Measurements from ENCODE around the gene SS18L1. TPM values are rescaled to one million over a fixed set of nuclear protein-coding genes. Genes with fewer than 3 reads are reported as not detected.

SS18L1 gene
- total and polyA plus RNA-seq, 12 donors: 9.0 to 45.7 (median 14.4) TPM

- H3K36me3 ChIP-seq (replicated peaks in 1 of 2): peaks cover 0 to 85% of the 10 kb centered on the region in 2 donors
- no peaks in the 10 kb centered on the region for H3K9me3 ChIP-seq (replicated peaks in 1 of 3)
- H3K27ac ChIP-seq: peak overlapping the region in 3 of 5 donors; percentile 35 to 89 (median 66)
- no peaks in the 10 kb centered on the region for H3K27me3 ChIP-seq
- intact Hi-C loops (cut with DNase I): loop anchor here (5.0 kb wide), 1 partner anchor 124 kb away; no protein-coding TSS in a partner anchor
- peaks cover 23 to 52% of the 10 kb centered on the region in 2 donors for H3K4me1 ChIP-seq (replicated peaks in 1 of 2)
- 32 to 40% (median 35%) methylated on average over 8 of the region's 8 CpGs for WGBS, 4 donors
- TF ChIP-seq POLR2A (IDR thresholded peaks at IDR 0.05) (no peak), CTCF (IDR thresholded peaks at IDR 0.05) (peak; percentile 40 to 76 (median 70))
- peak; percentile 52 to 87 (median 76) for DNase-seq
- H3K4me3 ChIP-seq: no peak overlapping the region
Measured at GRCh38 chr20:62136283-62137091, 7.1 kb upstream of the SS18L1 start.

- no peaks in the 10 kb centered on the region for H3K27me3 ChIP-seq
- peaks cover 28 to 57% of the 10 kb centered on the region in 2 donors for H3K4me1 ChIP-seq (replicated peaks in 1 of 2)
- peak overlapping the region in 1 of 5 donors; percentile 46 for H3K27ac ChIP-seq
- 70 to 82% (median 79%) methylated on average over 6 of the region's 6 CpGs for WGBS, 4 donors
- TF ChIP-seq POLR2A (IDR thresholded peaks at IDR 0.05) (no peak), CTCF (IDR thresholded peaks at IDR 0.05) (no peak)
- H3K4me3 ChIP-seq: no peak overlapping the region
- H3K9me3 ChIP-seq (replicated peaks in 1 of 3): no peaks in the 10 kb centered on the region
- H3K36me3 ChIP-seq (replicated peaks in 1 of 2): peaks cover 0 to 80% of the 10 kb centered on the region in 2 donors
- DNase-seq: no peak
- intact Hi-C loops (cut with DNase I): loop anchor here (5.0 kb wide), 1 partner anchor 125 kb away; no protein-coding TSS in a partner anchor
Measured at GRCh38 chr20:62137092-62137384, 6.5 kb upstream of the SS18L1 start.

GRCh38 chr20:62137478-62138203 is 5.9 kb upstream of the SS18L1 start:
- no peaks in the 10 kb centered on the region for H3K9me3 ChIP-seq (replicated peaks in 1 of 3)
- 71 to 83% (median 80%) methylated on average over 8 of the region's 8 CpGs for WGBS, 4 donors
- intact Hi-C loops (cut with DNase I): loop anchor here (5.0 kb wide), 1 partner anchor 125 kb away; no protein-coding TSS in a partner anchor
- peaks cover 29 to 60% of the 10 kb centered on the region in 2 donors for H3K4me1 ChIP-seq (replicated peaks in 1 of 2)
- no peak overlapping the region for H3K4me3 ChIP-seq
- no peak for TF ChIP-seq CTCF (IDR thresholded peaks at IDR 0.05)
- peaks cover 0 to 74% of the 10 kb centered on the region in 2 donors for H3K36me3 ChIP-seq (replicated peaks in 1 of 2)
- DNase-seq: no peak
- no peaks in the 10 kb centered on the region for H3K27me3 ChIP-seq
- H3K27ac ChIP-seq: peak overlapping the region in 2 of 5 donors; percentile 11 to 51

GRCh38 chr20:62138204-62138543 is 5.4 kb upstream of the SS18L1 start:
- DNase-seq: no peak
- 69 to 81% (median 76%) methylated on average over 11 of the region's 11 CpGs for WGBS, 4 donors
- H3K4me1 ChIP-seq (replicated peaks in 1 of 2): peaks cover 29 to 55% of the 10 kb centered on the region in 2 donors
- H3K9me3 ChIP-seq (replicated peaks in 1 of 3): no peaks in the 10 kb centered on the region
- peaks cover 0 to 68% of the 10 kb centered on the region in 2 donors for H3K36me3 ChIP-seq (replicated peaks in 1 of 2)
- H3K4me3 ChIP-seq: no peak overlapping the region
- no peak for TF ChIP-seq POLR2A (IDR thresholded peaks at IDR 0.05)
- no peak for TF ChIP-seq CTCF (IDR thresholded peaks at IDR 0.05)
- intact Hi-C loops (cut with DNase I): loop anchor here (5.0 kb wide), 1 partner anchor 126 kb away; no protein-coding TSS in a partner anchor
- peak overlapping the region in 2 of 5 donors; percentile 11 to 51 for H3K27ac ChIP-seq
- no peaks in the 10 kb centered on the region for H3K27me3 ChIP-seq
